ENCODE measurements around the gene SVIL.
"Not testable (repeated sequence)": the region's sequence is repeated elsewhere in the genome, so short reads cannot be mapped to it uniquely, and the experiment has no call there.

Gene SVIL

DNA sequence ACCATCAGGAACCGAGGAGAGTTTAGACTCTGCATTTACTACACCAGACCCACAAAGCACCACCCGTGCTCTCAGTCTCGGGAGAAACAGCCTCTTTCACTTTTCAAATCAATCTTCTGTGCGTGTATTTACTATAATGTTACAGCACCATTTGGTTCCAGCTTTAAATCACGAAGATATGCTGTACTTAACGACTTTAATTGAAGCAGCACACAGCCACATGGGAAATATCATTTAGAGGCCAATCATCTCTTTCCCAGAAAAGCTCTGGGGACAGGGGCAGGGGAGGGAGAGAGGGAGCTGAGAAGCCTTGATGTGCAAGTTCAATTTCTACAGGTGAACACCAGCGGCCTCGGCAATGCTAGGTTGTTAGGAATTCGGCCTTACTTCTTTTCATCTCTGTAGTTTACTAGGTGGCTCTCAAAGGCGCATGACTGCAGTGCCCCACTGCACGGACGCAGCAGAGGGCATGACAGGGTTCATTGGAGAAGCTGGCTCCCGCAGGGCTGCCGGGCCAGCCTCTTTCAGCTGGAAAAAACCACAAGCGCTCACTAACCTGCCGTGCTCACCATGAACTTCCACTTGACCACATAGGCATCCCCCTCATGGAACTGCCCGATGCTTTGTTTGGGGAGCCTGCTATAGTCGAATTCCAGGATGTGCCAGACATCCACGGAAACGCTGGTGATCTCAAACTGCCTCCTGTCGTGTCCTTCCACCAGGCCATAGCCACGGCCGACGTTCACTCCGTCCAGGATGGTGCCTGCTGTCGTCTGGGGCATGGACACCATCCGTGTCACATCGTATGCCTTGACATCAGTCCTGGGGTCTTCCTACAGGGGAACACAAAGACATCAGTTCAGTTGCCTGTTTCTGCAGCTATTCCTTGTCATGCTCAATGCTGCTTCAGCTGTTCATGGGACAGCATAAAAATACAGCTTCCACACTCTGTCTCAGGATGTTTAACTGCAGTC is 154.5 kb downstream of the SVIL start:
- DNase-seq (ENCODE audit: low spot score): no peak
- Mint-ChIP-seq H3K4me1 (ENCODE audit: low read depth) (peaks cover 24% of the 10 kb centered on the region), H3K36me3 (ENCODE audit: low read depth) (peaks cover 3% of the 10 kb centered on the region), H3K9me3 (no peaks in the 10 kb centered on the region), H3K4me3 (no peak overlapping the region), H3K27ac (no peak overlapping the region), H3K27me3 (ENCODE audit: low read depth) (no peaks in the 10 kb centered on the region)

- H3K9me3 Mint-ChIP-seq: no peaks in the 10 kb centered on the region
- peaks cover 21% of the 10 kb centered on the region for H3K4me1 Mint-ChIP-seq (ENCODE audit: low read depth)
- H3K36me3 Mint-ChIP-seq (ENCODE audit: low read depth): no peaks in the 10 kb centered on the region
- H3K4me3 Mint-ChIP-seq: no peak overlapping the region
- no peaks in the 10 kb centered on the region for H3K27me3 Mint-ChIP-seq (ENCODE audit: low read depth)
- H3K27ac Mint-ChIP-seq: no peak overlapping the region
- no peak for DNase-seq (ENCODE audit: low spot score)
Observed at GRCh38 chr10:29479081-29479925, 155.5 kb downstream of the SVIL start.

GRCh38 chr10:29473406-29474100 is 161.2 kb downstream of the SVIL start:
- Mint-ChIP-seq H3K4me1 (ENCODE audit: low read depth) (peaks cover 9% of the 10 kb centered on the region), H3K9me3 (no peaks in the 10 kb centered on the region), H3K36me3 (ENCODE audit: low read depth) (peaks cover 10% of the 10 kb centered on the region), H3K27ac (no peak overlapping the region), H3K27me3 (ENCODE audit: low read depth) (no peaks in the 10 kb centered on the region), H3K4me3 (no peak overlapping the region)
- DNase-seq (ENCODE audit: low spot score): no peak

DNA sequence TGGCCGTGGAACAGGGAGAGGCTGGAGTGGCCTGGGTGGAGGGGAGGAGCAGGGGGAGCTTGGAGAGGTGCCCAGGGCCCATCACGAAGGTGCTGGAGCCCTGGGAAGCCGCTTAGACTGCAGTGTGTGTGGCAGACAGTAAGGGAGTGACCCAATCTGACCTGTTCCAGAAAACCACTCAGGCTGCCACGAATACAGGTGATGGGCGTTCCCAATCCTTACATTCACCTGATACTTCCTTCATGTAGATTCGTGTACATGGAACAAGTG is 161.7 kb downstream of the SVIL start:
- H3K4me1 Mint-ChIP-seq (ENCODE audit: low read depth): peaks cover 9% of the 10 kb centered on the region
- H3K27ac Mint-ChIP-seq: no peak overlapping the region
- H3K27me3 Mint-ChIP-seq (ENCODE audit: low read depth): no peaks in the 10 kb centered on the region
- H3K36me3 Mint-ChIP-seq (ENCODE audit: low read depth): peaks cover 13% of the 10 kb centered on the region
- DNase-seq (ENCODE audit: low spot score): no peak
- H3K4me3 Mint-ChIP-seq: no peak overlapping the region
- no peaks in the 10 kb centered on the region for H3K9me3 Mint-ChIP-seq

- peaks cover 16% of the 10 kb centered on the region for H3K36me3 Mint-ChIP-seq (ENCODE audit: low read depth)
- no peak overlapping the region for H3K4me3 Mint-ChIP-seq
- H3K27ac Mint-ChIP-seq: no peak overlapping the region
- H3K27me3 Mint-ChIP-seq (ENCODE audit: low read depth): no peaks in the 10 kb centered on the region
- DNase-seq (ENCODE audit: low spot score): no peak
- H3K9me3 Mint-ChIP-seq: no peaks in the 10 kb centered on the region
- peaks cover 9% of the 10 kb centered on the region for H3K4me1 Mint-ChIP-seq (ENCODE audit: low read depth)
Observed at GRCh38 chr10:29472301-29473086, 162.3 kb downstream of the SVIL start.

- Mint-ChIP-seq H3K27me3 (ENCODE audit: low read depth) (no peaks in the 10 kb centered on the region), H3K4me3 (no peak overlapping the region), H3K36me3 (ENCODE audit: low read depth) (peaks cover 16% of the 10 kb centered on the region), H3K4me1 (ENCODE audit: low read depth) (peaks cover 9% of the 10 kb centered on the region), H3K27ac (no peak overlapping the region), H3K9me3 (no peaks in the 10 kb centered on the region)
- DNase-seq (ENCODE audit: low spot score): no peak
Observed at GRCh38 chr10:29471544-29471859, 163.3 kb downstream of the SVIL start.

DNA sequence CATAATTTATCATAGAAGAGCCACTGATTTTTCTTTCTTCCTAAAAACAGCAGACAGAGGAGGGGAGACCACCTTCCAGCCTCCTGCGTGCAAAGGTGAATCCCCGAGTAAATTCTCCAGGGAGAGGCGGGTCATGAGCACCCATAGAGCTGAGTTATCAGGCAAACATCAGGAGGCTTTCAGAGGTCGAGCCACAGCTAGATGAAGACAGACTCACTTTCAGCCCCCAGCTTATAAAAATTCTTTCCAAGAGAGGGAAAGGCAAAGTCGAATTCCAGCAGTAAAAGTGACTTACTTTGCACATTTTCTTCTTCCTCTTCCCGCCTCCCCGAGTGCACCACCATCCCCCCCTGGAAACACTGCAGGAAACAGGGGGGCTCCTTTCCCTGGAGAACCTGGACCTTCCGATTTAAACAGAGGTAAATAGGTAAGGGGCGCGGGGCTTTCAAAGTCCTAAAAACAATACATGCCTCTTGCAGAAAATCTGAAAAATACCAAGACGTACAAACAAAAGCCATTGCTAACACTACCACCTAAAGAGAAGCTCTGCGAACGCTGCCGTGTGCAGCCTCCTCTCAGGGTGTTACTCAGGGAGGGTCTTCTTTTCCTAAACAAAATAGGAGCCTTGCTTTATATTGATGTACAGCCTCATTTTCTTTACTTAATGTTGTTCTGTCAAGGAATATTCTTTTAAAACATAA is 163.8 kb downstream of the SVIL start:
- no peak overlapping the region for H3K4me3 Mint-ChIP-seq
- peaks cover 16% of the 10 kb centered on the region for H3K36me3 Mint-ChIP-seq (ENCODE audit: low read depth)
- no peak for DNase-seq (ENCODE audit: low spot score)
- H3K4me1 Mint-ChIP-seq (ENCODE audit: low read depth): peaks cover 9% of the 10 kb centered on the region
- H3K9me3 Mint-ChIP-seq: no peaks in the 10 kb centered on the region
- no peak overlapping the region for H3K27ac Mint-ChIP-seq
- no peaks in the 10 kb centered on the region for H3K27me3 Mint-ChIP-seq (ENCODE audit: low read depth)

DNA sequence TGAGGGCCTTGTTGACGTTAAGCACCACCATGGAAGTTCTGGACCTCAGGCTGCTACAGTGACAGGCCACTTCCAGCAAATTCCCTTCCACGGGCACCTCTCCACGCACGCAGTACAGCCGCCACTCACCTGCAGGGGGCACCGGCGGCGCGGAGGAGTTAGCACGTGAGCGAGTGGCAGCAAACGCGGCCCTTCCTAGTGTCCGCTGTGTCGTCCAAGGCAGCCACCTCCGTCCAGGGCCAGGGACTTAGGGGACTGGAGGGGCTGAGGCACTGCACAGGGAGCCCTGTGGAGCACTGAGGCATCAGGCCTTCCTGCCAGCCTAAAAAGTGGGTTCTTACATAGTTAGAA is 164.4 kb downstream of the SVIL start:
- Mint-ChIP-seq H3K9me3 (no peaks in the 10 kb centered on the region), H3K4me1 (ENCODE audit: low read depth) (peaks cover 9% of the 10 kb centered on the region), H3K27me3 (ENCODE audit: low read depth) (no peaks in the 10 kb centered on the region), H3K27ac (no peak overlapping the region), H3K36me3 (ENCODE audit: low read depth) (peaks cover 16% of the 10 kb centered on the region), H3K4me3 (no peak overlapping the region)
- no peak for DNase-seq (ENCODE audit: low spot score)

DNA sequence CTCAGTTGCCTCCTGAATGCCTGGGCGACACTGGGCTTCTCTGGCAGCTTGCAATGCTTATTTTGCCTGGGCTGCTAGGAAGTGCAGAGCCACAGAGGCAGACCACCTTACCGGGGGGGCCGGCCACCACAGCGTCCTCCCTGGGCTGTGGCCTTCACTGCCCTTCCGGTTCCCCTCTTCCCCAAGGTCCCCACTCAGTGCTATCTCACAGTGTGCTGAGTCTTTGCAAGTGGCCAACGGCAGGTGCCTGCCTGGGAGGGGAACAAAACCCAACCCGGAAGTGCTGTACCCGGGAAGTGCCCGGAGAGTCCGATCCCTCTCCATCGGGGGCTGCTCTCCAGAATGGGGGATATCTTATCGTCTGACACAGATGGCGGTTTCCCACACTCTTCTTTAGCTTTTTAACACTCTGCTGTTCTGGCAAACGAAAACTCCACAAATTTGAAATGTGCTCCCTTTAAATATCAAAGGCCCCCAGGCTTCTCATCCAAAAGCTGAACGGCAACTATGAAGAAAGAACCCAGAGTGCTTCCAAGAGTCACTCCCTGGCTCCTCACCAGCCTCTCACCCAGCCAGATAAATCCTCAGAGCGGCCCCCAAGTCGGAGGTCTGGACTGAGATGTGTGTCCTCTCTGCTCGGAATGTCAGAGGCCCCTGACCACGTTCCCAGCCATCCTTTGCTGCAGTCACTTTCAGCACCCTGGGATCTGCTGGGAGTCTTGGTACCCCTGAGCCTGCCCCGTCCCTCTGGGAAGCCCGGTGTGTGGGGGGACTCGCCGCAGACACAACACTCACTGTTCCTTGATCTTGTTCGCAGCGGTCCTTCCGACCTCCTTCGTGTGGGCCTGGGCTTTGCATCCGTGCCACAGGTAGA is 165.1 kb downstream of the SVIL start:
- no peak overlapping the region for H3K27ac Mint-ChIP-seq
- H3K36me3 Mint-ChIP-seq (ENCODE audit: low read depth): peaks cover 19% of the 10 kb centered on the region

GRCh38 chr10:29465384-29465783 is 169.4 kb downstream of the SVIL start:
- H3K4me1 Mint-ChIP-seq (ENCODE audit: low read depth): no peaks in the 10 kb centered on the region
- H3K36me3 Mint-ChIP-seq (ENCODE audit: low read depth): peaks cover 32% of the 10 kb centered on the region
- H3K27me3 Mint-ChIP-seq (ENCODE audit: low read depth): no peaks in the 10 kb centered on the region
- no peak overlapping the region for H3K27ac Mint-ChIP-seq
- H3K4me3 Mint-ChIP-seq: no peak overlapping the region
- peaks cover 12% of the 10 kb centered on the region for H3K9me3 Mint-ChIP-seq
- no peak for DNase-seq (ENCODE audit: low spot score)

More for the DNA sequence above, 165.1 kb downstream of the SVIL start:
- Mint-ChIP-seq H3K27me3 (ENCODE audit: low read depth) (no peaks in the 10 kb centered on the region), H3K4me1 (ENCODE audit: low read depth) (peaks cover 9% of the 10 kb centered on the region), H3K9me3 (no peaks in the 10 kb centered on the region), H3K4me3 (no peak overlapping the region)
- DNase-seq (ENCODE audit: low spot score): no peak

DNA sequence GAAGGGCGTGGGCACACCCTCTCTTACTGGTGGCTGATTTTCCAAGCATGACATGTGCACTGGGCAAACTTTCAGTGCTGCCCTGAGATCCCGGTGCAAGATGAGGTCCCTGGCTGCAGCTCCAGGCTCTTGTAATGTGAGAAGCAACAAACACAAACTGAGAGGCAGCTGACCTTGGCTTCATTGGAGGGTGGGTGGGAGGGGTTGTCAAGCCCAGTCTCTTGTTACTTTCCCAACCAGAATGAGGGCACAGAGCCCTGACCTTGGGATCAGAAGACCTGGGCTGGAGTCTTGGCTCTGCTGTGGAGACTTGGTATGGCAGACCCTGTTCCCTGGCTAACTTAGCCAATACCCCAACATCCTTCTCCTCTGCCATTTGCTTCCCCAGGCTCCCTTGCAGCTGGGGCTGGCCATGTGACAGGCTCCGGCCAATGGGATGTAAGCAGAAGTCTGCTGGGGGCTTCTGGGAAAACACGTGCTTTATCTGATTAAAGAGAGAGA is 170.1 kb downstream of the SVIL start:
- H3K4me3 Mint-ChIP-seq; H3K27me3 Mint-ChIP-seq (ENCODE audit: low read depth); H3K27ac Mint-ChIP-seq; DNase-seq (ENCODE audit: low spot score); H3K4me1 Mint-ChIP-seq (ENCODE audit: low read depth): not testable (repeated sequence)
- Mint-ChIP-seq H3K36me3 (ENCODE audit: low read depth) (peaks cover 36% of the 10 kb centered on the region), H3K9me3 (peaks cover 19% of the 10 kb centered on the region)

- Mint-ChIP-seq H3K27ac (no peak overlapping the region), H3K4me3 (no peak overlapping the region), H3K4me1 (ENCODE audit: low read depth) (no peaks in the 10 kb centered on the region), H3K27me3 (ENCODE audit: low read depth) (no peaks in the 10 kb centered on the region), H3K36me3 (ENCODE audit: low read depth) (peaks cover 48% of the 10 kb centered on the region), H3K9me3 (peaks cover 22% of the 10 kb centered on the region)
- no peak for DNase-seq (ENCODE audit: low spot score)
Observed at GRCh38 chr10:29461042-29461441, 173.7 kb downstream of the SVIL start.
